Measurements from ENCODE around the gene PRSS38.

Gene PRSS38

GRCh38 chr1:227778401-227778947 lies 37.0 kb upstream of the PRSS38 start:
- in situ Hi-C loops (cut with MboI; ENCODE audit: low pct_unique_long_range_greater_than_20kb, low sequenced_read_pairs, unreplicated experiment) = no loop called here
- DNase-seq (ENCODE audit: low spot score) = no peak
- no peak for TF ChIP-seq CTCF (IDR thresholded peaks at IDR 0.05; ENCODE audit: extremely low read depth, insufficient read depth, missing control alignments)

GRCh38 chr1:227779021-227779441 lies 36.4 kb upstream of the PRSS38 start:
- DNase-seq (ENCODE audit: low spot score) = no peak
- TF ChIP-seq CTCF (IDR thresholded peaks at IDR 0.05; ENCODE audit: extremely low read depth, insufficient read depth, missing control alignments) = no peak
- in situ Hi-C loops (cut with MboI; ENCODE audit: low pct_unique_long_range_greater_than_20kb, low sequenced_read_pairs, unreplicated experiment) = no loop called here

- in situ Hi-C loops (cut with MboI; ENCODE audit: low pct_unique_long_range_greater_than_20kb, low sequenced_read_pairs, unreplicated experiment) = no loop called here
- DNase-seq (ENCODE audit: low spot score) = no peak
- no peak for TF ChIP-seq CTCF (IDR thresholded peaks at IDR 0.05; ENCODE audit: extremely low read depth, insufficient read depth, missing control alignments)
Measured at GRCh38 chr1:227779685-227780084, 35.8 kb upstream of the PRSS38 start.

- no peak for DNase-seq (ENCODE audit: low spot score)
- no peak for TF ChIP-seq CTCF (IDR thresholded peaks at IDR 0.05; ENCODE audit: extremely low read depth, insufficient read depth, missing control alignments)
- in situ Hi-C loops (cut with MboI; ENCODE audit: low pct_unique_long_range_greater_than_20kb, low sequenced_read_pairs, unreplicated experiment) = no loop called here
Measured at GRCh38 chr1:227780101-227781044, 35.1 kb upstream of the PRSS38 start.

- in situ Hi-C loops (cut with MboI; ENCODE audit: low pct_unique_long_range_greater_than_20kb, low sequenced_read_pairs, unreplicated experiment) = no loop called here
- no peak for TF ChIP-seq CTCF (IDR thresholded peaks at IDR 0.05; ENCODE audit: extremely low read depth, insufficient read depth, missing control alignments)
- DNase-seq (ENCODE audit: low spot score) = no peak
Measured at GRCh38 chr1:227781314-227781930, 34.1 kb upstream of the PRSS38 start.

GRCh38 chr1:227782226-227782625 lies 33.2 kb upstream of the PRSS38 start:
- no peak for DNase-seq (ENCODE audit: low spot score)
- in situ Hi-C loops (cut with MboI; ENCODE audit: low pct_unique_long_range_greater_than_20kb, low sequenced_read_pairs, unreplicated experiment) = no loop called here
- TF ChIP-seq CTCF (IDR thresholded peaks at IDR 0.05; ENCODE audit: extremely low read depth, insufficient read depth, missing control alignments) = no peak
